Keratinocyte (primary cell): ENCODE results near the gene TGIF1. TPM values are rescaled to one million over a fixed set of nuclear protein-coding genes. Genes with fewer than 3 reads are reported as not detected.

ENCODE experiments used
- DNase-seq: peaks from one replicate; pipeline ENCODE4 v3.0.0-alpha.2; 2011; ENCODE audit warnings: low read depth, missing footprints, low spot score
- FAIRE-seq: peaks from 2 replicates; lab custom pipeline; 2011; peaks lifted over from hg19 to GRCh38; lab: Jason Lieb, UNC
- H2AFZ ChIP-seq: 2 replicates; pipeline ENCODE4 v1.6.0; 2012; ENCODE audit warnings: low read length, control low read depth, inconsistent platforms; ENCODE audit not compliant: control insufficient read depth
- H3K27ac ChIP-seq: 2 replicates; pipeline ENCODE4 v1.5.1; 2011; ENCODE audit warnings: low read length; ENCODE audit not compliant: control insufficient read depth, insufficient read depth
- H3K27me3 ChIP-seq: 3 replicates; pipeline ENCODE4 v1.6.0; 2011; ENCODE audit warnings: low read length; ENCODE audit not compliant: control insufficient read depth, insufficient read depth; ENCODE audit errors: extremely low read depth
- H3K36me3 ChIP-seq, 2 experiments: 2 replicates in 1 of 2; 3 replicates in 1 of 2; pipeline ENCODE4 v1.5.1; 2011; ENCODE audit warnings: low read length in 2 of 2, mild to moderate bottlenecking in 1 of 2; ENCODE audit not compliant: control insufficient read depth in 2 of 2, insufficient read depth in 2 of 2; ENCODE audit errors: extremely low read depth in 1 of 2
- H3K4me1 ChIP-seq: 3 replicates; pipeline ENCODE4 v1.5.1; 2011; ENCODE audit warnings: low read length; ENCODE audit not compliant: control insufficient read depth, insufficient read depth; ENCODE audit errors: extremely low read depth
- H3K4me2 ChIP-seq: 3 replicates; pipeline ENCODE4 v1.6.0; 2011; ENCODE audit warnings: low read depth, low read length; ENCODE audit not compliant: control insufficient read depth, insufficient read depth; ENCODE audit errors: extremely low read depth
- H3K4me3 ChIP-seq, 3 experiments: fragments of 200-600 bp in 1 of 3; sonication (generic) in 1 of 3; 2 replicates in 2 of 3; 3 replicates in 1 of 3; pipeline ENCODE4 v1.5.1; 2011 to 2016; ENCODE audit warnings: low read length in 3 of 3, mild to moderate bottlenecking in 3 of 3, control low read depth in 2 of 3, inconsistent platforms in 1 of 3, low read depth in 1 of 3, mixed read lengths in 1 of 3, mixed run types in 1 of 3, moderate library complexity in 1 of 3; ENCODE audit not compliant: control insufficient read depth in 2 of 3, insufficient read depth in 2 of 3; ENCODE audit errors: extremely low read depth in 1 of 3
- H3K79me2 ChIP-seq: 2 replicates; pipeline ENCODE4 v1.6.0; 2012; ENCODE audit warnings: low read length; ENCODE audit not compliant: control insufficient read depth, insufficient read depth
- H3K9ac ChIP-seq: 3 replicates; pipeline ENCODE4 v1.6.0; 2011; ENCODE audit warnings: low read length; ENCODE audit not compliant: control insufficient read depth, insufficient read depth; ENCODE audit errors: extremely low read depth
- H3K9me1 ChIP-seq: 3 replicates; pipeline ENCODE4 v1.6.0; 2011; ENCODE audit warnings: low read length; ENCODE audit not compliant: control insufficient read depth, insufficient read depth; ENCODE audit errors: extremely low read depth
- H3K9me3 ChIP-seq: 2 replicates; pipeline ENCODE4 v1.5.1; 2012; ENCODE audit warnings: low read depth, low read length; ENCODE audit not compliant: control insufficient read depth
- H4K20me1 ChIP-seq: 3 replicates; pipeline ENCODE4 v1.6.0; 2011; ENCODE audit warnings: low read length; ENCODE audit not compliant: control insufficient read depth, insufficient read depth; ENCODE audit errors: extremely low read depth
- EZH2 ChIP-seq: IDR thresholded peaks from one replicate; pipeline ENCODE4 v1.6.1; 2012; ENCODE audit warnings: inconsistent platforms, mild to moderate bottlenecking, low read length, moderate library complexity
- dilution Hi-C: fragments of 300-500 bp; cut with MboI; formaldehyde crosslinking; loops from one replicate; pipeline ENCODE4 v1.7.0; 2020; ENCODE audit warnings: low sequenced_read_pairs; ENCODE audit not compliant: extremely low pct_ligation_motif_present
- polyA plus RNA-seq, 5 experiments: library from polyadenylated mRNA; depleted of rRNA in 3 of 5; stranded (reverse) in 3 of 5; stranded (forward) in 1 of 5; unstranded in 1 of 5; fragments of >200 nt; gene quantifications; 1 replicate in 1 of 5; 2 replicates in 3 of 5; 3 replicates in 1 of 5; pipeline versions ENCODE4 v1.2.1 to v1.2.3, GENCODE V29; 2011 to 2012; ENCODE audit warnings: missing spikeins in 2 of 5, low read depth in 1 of 5, low replicate concordance in 1 of 5
- TF ChIP-seq, protein P1 (sequence below), 3 experiments: IDR thresholded peaks in 1 of 3; conservative IDR thresholded peaks in 1 of 3; optimal IDR thresholded peaks in 1 of 3; 2 replicates in 2 of 3; 3 replicates in 1 of 3; pipeline versions ENCODE3 to v1.5.1; 2011; ENCODE audit warnings: low read length in 3 of 3, mild to moderate bottlenecking in 3 of 3, moderate library complexity in 2 of 3, control low read depth in 1 of 3, inconsistent platforms in 1 of 3; ENCODE audit not compliant: insufficient read depth in 2 of 3; ENCODE audit errors: extremely low read depth in 1 of 3

Gene TGIF1
- polyA plus RNA-seq, 1 donor (not counting 4 experiments of a cell fraction or from before 2014, with no cell fraction given) = 115 TPM

DNA sequence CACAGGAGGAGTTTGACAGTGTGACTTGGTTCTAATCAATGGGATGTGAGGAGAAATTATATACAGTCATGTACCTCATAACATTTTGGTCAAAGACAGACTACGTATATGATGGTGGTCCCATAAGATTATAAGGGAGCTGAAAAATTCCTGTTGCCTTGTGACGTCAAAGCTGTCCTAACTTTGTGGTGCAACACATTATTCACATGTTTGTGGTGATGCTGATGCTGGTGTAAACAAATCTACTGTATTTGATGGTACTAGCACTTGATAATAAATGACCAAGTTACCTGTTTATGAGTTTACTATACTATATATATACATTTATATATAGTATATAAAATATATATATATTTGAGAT is 29.1 kb upstream of the TGIF1 start:
- H3K9ac ChIP-seq = no peak overlapping the region
- no peak overlapping the region for H3K4me2 ChIP-seq
- H2AFZ ChIP-seq = no peak overlapping the region
- no peak overlapping the region for H3K4me3 ChIP-seq
- no peaks in the 10 kb centered on the region for H3K79me2 ChIP-seq
- H3K36me3 ChIP-seq = no peaks in the 10 kb centered on the region
- peaks cover 2% of the 10 kb centered on the region for H3K4me1 ChIP-seq
- TF ChIP-seq, protein P1, sequence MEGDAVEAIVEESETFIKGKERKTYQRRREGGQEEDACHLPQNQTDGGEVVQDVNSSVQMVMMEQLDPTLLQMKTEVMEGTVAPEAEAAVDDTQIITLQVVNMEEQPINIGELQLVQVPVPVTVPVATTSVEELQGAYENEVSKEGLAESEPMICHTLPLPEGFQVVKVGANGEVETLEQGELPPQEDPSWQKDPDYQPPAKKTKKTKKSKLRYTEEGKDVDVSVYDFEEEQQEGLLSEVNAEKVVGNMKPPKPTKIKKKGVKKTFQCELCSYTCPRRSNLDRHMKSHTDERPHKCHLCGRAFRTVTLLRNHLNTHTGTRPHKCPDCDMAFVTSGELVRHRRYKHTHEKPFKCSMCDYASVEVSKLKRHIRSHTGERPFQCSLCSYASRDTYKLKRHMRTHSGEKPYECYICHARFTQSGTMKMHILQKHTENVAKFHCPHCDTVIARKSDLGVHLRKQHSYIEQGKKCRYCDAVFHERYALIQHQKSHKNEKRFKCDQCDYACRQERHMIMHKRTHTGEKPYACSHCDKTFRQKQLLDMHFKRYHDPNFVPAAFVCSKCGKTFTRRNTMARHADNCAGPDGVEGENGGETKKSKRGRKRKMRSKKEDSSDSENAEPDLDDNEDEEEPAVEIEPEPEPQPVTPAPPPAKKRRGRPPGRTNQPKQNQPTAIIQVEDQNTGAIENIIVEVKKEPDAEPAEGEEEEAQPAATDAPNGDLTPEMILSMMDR (optimal IDR thresholded peaks at IDR 0.05 in 1 of 3, IDR thresholded peaks at IDR 0.05 in 1 of 3, conservative IDR thresholded peaks at IDR 0.05 in 1 of 3; ENCODE audit: extremely low read depth in 1 of 3, insufficient read depth in 2 of 3, low read length in 3 of 3) = no peak
- TF ChIP-seq EZH2 = no peak
- H3K27ac ChIP-seq = no peak overlapping the region
- H3K27me3 ChIP-seq = no peaks in the 10 kb centered on the region
- no peaks in the 10 kb centered on the region for H3K9me1 ChIP-seq
- dilution Hi-C loops = no loop called here
- no peaks in the 10 kb centered on the region for H4K20me1 ChIP-seq
- no peak for DNase-seq
- H3K9me3 ChIP-seq = no peaks in the 10 kb centered on the region
- FAIRE-seq = peak; percentile 48

DNA sequence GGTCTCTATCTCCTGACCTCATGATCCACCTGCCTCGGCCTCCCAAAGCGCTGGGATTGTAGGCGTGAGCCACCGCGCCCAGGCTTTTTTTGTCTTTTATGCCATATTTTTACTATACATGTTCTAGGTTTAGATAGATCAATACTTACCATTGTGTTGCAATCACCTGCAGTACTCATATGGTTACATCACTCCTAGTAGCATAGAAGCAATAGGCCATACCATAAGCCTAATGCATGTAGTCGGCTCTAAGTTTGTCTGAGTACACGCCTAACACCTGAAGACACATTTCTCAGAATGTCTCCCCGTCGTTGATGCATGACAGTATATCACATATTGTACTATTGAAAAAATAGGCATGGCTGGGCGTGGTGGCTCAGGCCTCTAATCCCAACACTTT is 27.1 kb upstream of the TGIF1 start:
- Histone ChIP-seq H3K4me1 (peaks cover 2% of the 10 kb centered on the region), H3K27ac (no peak overlapping the region), H3K4me2 (no peak overlapping the region), H3K27me3 (no peaks in the 10 kb centered on the region), H3K79me2 (no peaks in the 10 kb centered on the region), H3K9ac (no peak overlapping the region), H3K9me1 (no peaks in the 10 kb centered on the region), H3K4me3 (no peak overlapping the region), H4K20me1 (no peaks in the 10 kb centered on the region), H3K36me3 (no peaks in the 10 kb centered on the region), H3K9me3 (no peaks in the 10 kb centered on the region), H2AFZ (no peak overlapping the region)
- FAIRE-seq = no peak
- DNase-seq = no peak
- dilution Hi-C loops = no loop called here
- TF ChIP-seq EZH2 = no peak
- TF ChIP-seq, protein P1 (optimal IDR thresholded peaks at IDR 0.05 in 1 of 3, IDR thresholded peaks at IDR 0.05 in 1 of 3, conservative IDR thresholded peaks at IDR 0.05 in 1 of 3; ENCODE audit: extremely low read depth in 1 of 3, insufficient read depth in 2 of 3, low read length in 3 of 3) = no peak
